Tibial artery (tissue), 4 donors: ENCODE measurements around the gene SOCS1.

Source experiments
- DNase-seq, 2 donors: peaks; one replicate each; pipeline ENCODE4 v3.0.0-alpha.2; 2019
- H3K27ac ChIP-seq, 2 donors: fragments of 200-600 bp; sonication (generic) in 1 of 2; 1 replicate in 1 of 2; 2 replicates in 1 of 2; pipeline ENCODE4 v1.5.1; 2018 to 2019; ENCODE audit warnings: mild to moderate bottlenecking in 1 of 2
- H3K27me3 ChIP-seq, 2 donors: fragments of 200-600 bp; sonication (generic) in 1 of 2; one replicate each; pipeline versions ENCODE4 v1.5.1 to v1.6.0; 2016 to 2019
- H3K36me3 ChIP-seq, 3 donors: fragments of 200-600 bp; sonication (generic) in 2 of 3; one replicate each; pipeline ENCODE4 v1.5.1; 2016 to 2019; ENCODE audit warnings: mild to moderate bottlenecking in 2 of 3
- H3K4me1 ChIP-seq, 4 donors: fragments of 200-600 bp; sonication (generic) in 2 of 4; 1 replicate in 3 of 4; 2 replicates in 1 of 4; pipeline ENCODE4 v1.5.1; 2016 to 2019
- H3K4me3 ChIP-seq, 2 donors: fragments of 200-600 bp; sonication (generic) in 1 of 2; 1 replicate in 1 of 2; 2 replicates in 1 of 2; pipeline ENCODE4 v1.5.1; 2018 to 2019; ENCODE audit warnings: mild to moderate bottlenecking in 2 of 2
- H3K9me3 ChIP-seq, 3 donors: fragments of 200-600 bp; sonication (generic) in 1 of 3; one replicate each; pipeline ENCODE4 v1.5.1; 2016 to 2019
- CTCF ChIP-seq, 2 experiments: fragments of 200-600 bp in 1 of 2; fragments of 450-650 bp in 1 of 2; IDR thresholded peaks; one replicate each; pipeline ENCODE4 v1.5.1; 2017 to 2019; ENCODE audit warnings: antibody characterized with exemption in 2 of 2, mild to moderate bottlenecking in 1 of 2, moderate library complexity in 1 of 2
- intact Hi-C: fragments of 100-400 bp; cut with DNase I; formaldehyde crosslinking; loops from one replicate; pipeline ENCODE4 v1.15.0; 2023; ENCODE audit warnings: low total_unique reads

The SOCS1 gene

DNA sequence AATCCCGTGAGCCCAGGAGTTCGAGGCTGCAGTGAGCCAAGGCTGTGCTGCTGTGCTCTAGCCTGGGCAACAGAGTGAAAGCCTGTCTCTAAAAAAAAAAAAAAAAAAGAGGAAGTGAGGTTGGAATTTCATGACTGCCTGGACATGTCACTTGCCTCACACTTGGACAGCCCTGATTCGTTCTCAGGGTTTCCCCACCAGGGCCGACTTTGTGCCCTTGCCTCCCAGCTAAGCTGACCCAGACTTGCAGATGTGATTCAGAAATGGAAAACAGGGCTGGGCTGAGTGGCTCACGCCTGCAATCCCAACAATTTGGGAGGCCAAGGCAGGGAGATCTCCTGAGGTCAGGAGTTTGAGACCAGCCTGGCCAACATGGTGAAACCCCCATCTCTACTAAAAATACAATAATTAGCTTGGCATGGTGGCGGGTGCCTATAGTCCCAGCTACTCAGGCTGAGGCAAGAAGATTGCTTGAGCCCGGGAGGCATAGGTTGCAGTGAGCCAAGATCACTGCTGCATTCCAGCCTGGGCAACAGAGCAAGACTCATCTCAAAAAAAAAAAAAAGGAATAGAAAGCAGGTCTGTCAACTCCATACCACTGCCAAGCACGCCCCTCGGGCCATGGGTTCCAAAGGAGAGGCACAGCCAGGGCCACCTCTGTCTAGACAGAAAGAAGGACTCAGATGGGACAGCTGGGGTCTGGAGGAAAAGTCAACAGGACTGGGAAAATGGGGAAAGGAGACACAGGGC, 46.9 kb downstream of the SOCS1 start:
- Histone ChIP-seq H3K27me3 (peaks cover 0 to 29% of the 10 kb centered on the region in 2 donors), H3K4me3 (no peak overlapping the region), H3K9me3 (peaks cover 0 to 5% (median 0%) of the 10 kb centered on the region in 3 donors), H3K27ac (no peak overlapping the region), H3K4me1 (no peaks in the 10 kb centered on the region), H3K36me3 (no peaks in the 10 kb centered on the region)
- DNase-seq, result no peak
- TF ChIP-seq CTCF (IDR thresholded peaks at IDR 0.05), result no peak
- intact Hi-C loops, result no loop called here

DNA sequence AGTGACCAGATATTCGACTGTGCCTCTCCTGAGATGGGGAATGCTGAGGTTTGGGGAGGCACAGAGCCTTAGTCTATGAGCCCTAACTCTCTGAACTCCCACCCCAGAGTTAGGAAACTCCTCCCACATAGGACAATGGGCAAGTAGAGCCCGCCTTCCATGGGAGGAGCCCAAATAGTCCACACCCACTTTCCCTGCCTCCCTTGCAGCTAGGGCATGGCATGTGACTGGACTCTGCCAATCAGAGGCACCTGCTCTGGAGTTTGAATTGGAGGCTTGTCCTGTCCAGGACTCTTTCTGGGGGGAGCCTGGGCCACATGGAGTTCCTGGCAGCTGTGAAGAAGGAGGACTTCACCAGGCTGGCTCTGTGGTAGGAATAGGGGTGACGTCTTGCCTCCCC, 48.4 kb downstream of the SOCS1 start:
- no peaks in the 10 kb centered on the region for H3K4me1 ChIP-seq
- H3K27ac ChIP-seq, result no peak overlapping the region
- DNase-seq, result no peak
- peaks cover 0 to 5% (median 0%) of the 10 kb centered on the region in 3 donors for H3K9me3 ChIP-seq
- H3K36me3 ChIP-seq, result no peaks in the 10 kb centered on the region
- H3K27me3 ChIP-seq, result peaks cover 0 to 25% of the 10 kb centered on the region in 2 donors
- intact Hi-C loops, result no loop called here
- H3K4me3 ChIP-seq, result no peak overlapping the region
- no peak for TF ChIP-seq CTCF (IDR thresholded peaks at IDR 0.05)

DNA sequence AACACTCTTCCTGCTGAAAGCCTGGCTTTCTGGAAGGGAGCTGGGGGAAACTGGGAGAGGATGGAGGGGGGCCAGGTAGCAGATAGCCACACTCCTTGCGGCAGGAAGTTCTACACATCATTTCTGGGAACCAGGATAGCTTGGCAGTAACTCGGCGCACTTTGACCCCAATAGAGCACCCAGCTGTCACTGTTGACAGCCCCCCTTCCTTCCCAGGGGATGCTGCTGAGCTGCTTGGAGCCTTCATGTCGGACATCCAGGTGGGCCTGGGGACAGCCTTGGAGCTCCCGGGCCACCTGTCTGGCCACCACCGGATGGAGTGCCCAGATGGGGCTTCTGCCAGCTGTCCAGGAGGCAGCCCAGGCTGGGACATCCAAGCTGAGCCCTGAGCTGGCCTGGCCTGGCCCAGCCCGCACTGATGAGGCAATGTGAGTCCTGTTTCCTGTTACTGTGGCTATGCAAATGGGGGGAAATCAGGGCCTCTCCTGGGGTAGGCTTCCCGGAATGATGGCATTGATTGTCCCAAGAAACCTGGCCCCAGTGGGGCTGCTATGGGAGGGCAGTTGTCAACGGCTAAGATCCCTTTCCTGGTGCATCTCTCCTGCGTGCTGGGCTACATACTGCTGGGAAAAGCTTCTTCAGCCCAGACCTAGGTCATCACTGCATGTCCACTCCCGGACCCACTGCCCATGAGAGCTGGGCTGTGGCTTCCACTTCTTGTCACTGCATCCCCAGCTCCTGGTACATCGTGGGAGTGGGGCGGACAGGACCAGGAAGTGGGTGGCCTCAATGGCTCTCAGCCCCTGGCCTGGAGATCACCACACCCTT, 50.0 kb downstream of the SOCS1 start:
- peaks cover 0 to 8% of the 10 kb centered on the region in 2 donors for H3K27me3 ChIP-seq
- peaks cover 0 to 5% (median 0%) of the 10 kb centered on the region in 3 donors for H3K9me3 ChIP-seq
- no peaks in the 10 kb centered on the region for H3K4me1 ChIP-seq
- no peaks in the 10 kb centered on the region for H3K36me3 ChIP-seq
- no peak overlapping the region for H3K27ac ChIP-seq
- no peak for TF ChIP-seq CTCF (IDR thresholded peaks at IDR 0.05)
- no peak overlapping the region for H3K4me3 ChIP-seq
- DNase-seq, result no peak
- intact Hi-C loops, result no loop called here

DNA sequence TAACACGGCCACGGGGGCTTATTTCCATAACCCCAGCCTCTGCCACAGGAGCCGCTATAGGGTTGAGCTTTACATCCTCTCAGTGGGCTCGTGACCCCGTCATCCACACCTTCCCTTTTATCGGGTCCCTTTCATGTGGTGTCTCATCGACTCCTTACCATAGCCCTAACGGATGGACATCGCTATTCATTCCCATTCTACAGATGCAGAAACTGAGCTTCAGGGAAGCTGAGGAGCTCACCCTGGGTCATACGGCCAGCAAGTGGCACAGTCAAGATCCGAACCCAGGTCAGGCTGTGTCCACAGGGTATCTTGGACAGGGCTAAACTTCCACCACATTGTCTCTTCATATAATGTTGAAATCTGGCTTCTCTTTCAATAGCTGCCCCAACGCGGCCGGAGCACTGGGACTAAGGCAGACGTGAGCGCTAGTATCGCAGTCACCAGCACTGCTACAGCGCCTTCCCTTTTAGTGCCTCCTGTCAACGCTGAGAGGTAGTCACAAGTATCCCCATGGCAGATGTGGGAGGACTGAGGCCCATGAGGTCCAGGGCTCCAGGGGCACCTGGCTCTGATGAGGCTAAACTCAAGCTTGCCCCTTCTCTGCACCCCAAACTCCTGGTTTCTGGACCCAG, 50.8 kb downstream of the SOCS1 start:
- no peak for TF ChIP-seq CTCF (IDR thresholded peaks at IDR 0.05)
- no peak overlapping the region for H3K27ac ChIP-seq

GRCh38 chr16:11204513-11205047, 51.4 kb downstream of the SOCS1 start:
- no peak for DNase-seq
- Histone ChIP-seq H3K9me3 (peaks cover 0 to 5% (median 0%) of the 10 kb centered on the region in 3 donors), H3K27me3 (peaks cover 0 to 7% of the 10 kb centered on the region in 2 donors), H3K4me1 (no peaks in the 10 kb centered on the region), H3K4me3 (no peak overlapping the region), H3K36me3 (no peaks in the 10 kb centered on the region), H3K27ac (no peak overlapping the region)
- no peak for TF ChIP-seq CTCF (IDR thresholded peaks at IDR 0.05)
- intact Hi-C loops, result no loop called here

More for the DNA sequence above, 50.8 kb downstream of the SOCS1 start:
- H3K27me3 ChIP-seq, result peaks cover 0 to 7% of the 10 kb centered on the region in 2 donors
- intact Hi-C loops, result no loop called here
- no peaks in the 10 kb centered on the region for H3K4me1 ChIP-seq
- H3K9me3 ChIP-seq, result peaks cover 0 to 5% (median 0%) of the 10 kb centered on the region in 3 donors
- DNase-seq, result no peak
- H3K4me3 ChIP-seq, result no peak overlapping the region
- no peaks in the 10 kb centered on the region for H3K36me3 ChIP-seq
